ENCODE measurements around the gene ATF7. TPM values are rescaled to one million over a fixed set of nuclear protein-coding genes. Genes with fewer than 3 reads are reported as not detected.

The ATF7 gene
- total and polyA plus RNA-seq, 4 donors: 16.8 to 43.3 (median 31.7) TPM

GRCh38 chr12:53483979-53484377, 142.2 kb downstream of the ATF7 start:
- Histone ChIP-seq H3K27me3 (ENCODE audit: control insufficient read depth in 3 of 3, insufficient read depth in 3 of 3, low read length in 2 of 3) (no peaks in the 10 kb centered on the region), H3K4me1 (ENCODE audit: control insufficient read depth in 5 of 5, insufficient read depth in 5 of 5, low read length in 5 of 5) (peaks cover 0 to 6% (median under 1%) of the 10 kb centered on the region in 5 donors), H3K4me3 (no peak overlapping the region), H3K9ac (ENCODE audit: insufficient read depth in 1 of 2, low read length in 2 of 2) (no peak overlapping the region), H3K9me3 (ENCODE audit: control insufficient read depth in 4 of 4, insufficient read depth in 3 of 4, low read length in 3 of 4) (no peaks in the 10 kb centered on the region), H3K36me3 (ENCODE audit: control insufficient read depth in 4 of 4, insufficient read depth in 4 of 4, low read length in 4 of 4) (peaks cover 13 to 59% (median 51%) of the 10 kb centered on the region in 4 donors), H3K27ac (ENCODE audit: low read depth in 1 of 2, low read length in 1 of 2) (no peak overlapping the region)
- TF ChIP-seq, protein P1, sequence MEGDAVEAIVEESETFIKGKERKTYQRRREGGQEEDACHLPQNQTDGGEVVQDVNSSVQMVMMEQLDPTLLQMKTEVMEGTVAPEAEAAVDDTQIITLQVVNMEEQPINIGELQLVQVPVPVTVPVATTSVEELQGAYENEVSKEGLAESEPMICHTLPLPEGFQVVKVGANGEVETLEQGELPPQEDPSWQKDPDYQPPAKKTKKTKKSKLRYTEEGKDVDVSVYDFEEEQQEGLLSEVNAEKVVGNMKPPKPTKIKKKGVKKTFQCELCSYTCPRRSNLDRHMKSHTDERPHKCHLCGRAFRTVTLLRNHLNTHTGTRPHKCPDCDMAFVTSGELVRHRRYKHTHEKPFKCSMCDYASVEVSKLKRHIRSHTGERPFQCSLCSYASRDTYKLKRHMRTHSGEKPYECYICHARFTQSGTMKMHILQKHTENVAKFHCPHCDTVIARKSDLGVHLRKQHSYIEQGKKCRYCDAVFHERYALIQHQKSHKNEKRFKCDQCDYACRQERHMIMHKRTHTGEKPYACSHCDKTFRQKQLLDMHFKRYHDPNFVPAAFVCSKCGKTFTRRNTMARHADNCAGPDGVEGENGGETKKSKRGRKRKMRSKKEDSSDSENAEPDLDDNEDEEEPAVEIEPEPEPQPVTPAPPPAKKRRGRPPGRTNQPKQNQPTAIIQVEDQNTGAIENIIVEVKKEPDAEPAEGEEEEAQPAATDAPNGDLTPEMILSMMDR (IDR thresholded peaks at IDR 0.05; ENCODE audit: control extremely low read depth, extremely low read depth): no peak
- ATAC-seq (ENCODE audit: insufficient read depth, low FRiP score): no peak
- WGBS, 2 donors: 94% methylated on average over 4 of the region's 4 CpGs
- no peak for DNase-seq

DNA sequence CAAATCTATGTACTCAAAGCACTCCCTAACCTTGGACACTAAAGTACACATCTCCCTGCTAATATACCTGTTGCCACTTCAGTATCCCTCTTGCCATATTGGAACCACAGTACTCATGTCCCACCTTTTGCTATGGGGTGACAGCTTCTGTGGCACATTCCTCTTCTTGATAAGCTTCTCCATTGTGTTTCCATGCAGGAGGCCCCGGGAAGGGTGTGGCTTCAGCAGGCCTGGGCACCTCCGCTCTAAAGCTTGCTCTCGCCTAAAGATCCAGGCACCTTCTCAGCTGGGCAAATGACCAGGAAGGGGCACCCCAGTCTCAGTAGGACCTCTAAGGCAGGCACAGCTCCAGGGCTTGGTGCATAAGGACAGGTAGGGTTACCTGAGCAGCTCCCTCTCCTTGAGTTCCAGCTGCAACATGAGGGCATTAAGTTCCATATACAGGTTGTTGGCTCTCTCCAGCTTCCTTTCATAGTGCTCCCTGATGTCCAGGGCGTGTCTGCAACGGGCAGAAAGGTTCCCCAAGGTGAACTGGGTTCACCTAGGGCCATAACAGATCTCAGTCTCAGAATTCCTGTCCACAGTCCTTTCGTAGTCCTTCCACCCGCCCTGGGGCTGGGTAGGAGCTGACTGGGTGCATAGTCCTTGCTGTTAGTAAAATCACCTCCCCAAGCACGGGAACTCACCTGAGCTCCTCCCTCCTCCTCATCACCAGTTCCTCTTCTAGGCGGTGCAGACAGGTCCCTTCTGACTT, 142.8 kb downstream of the ATF7 start:
- 76 to 83% methylated on average over 9 of the region's 9 CpGs for WGBS, 2 donors
- H3K9me3 ChIP-seq (ENCODE audit: control insufficient read depth in 4 of 4, insufficient read depth in 3 of 4, low read length in 3 of 4): no peaks in the 10 kb centered on the region
- TF ChIP-seq, protein P1 (IDR thresholded peaks at IDR 0.05; ENCODE audit: control extremely low read depth, extremely low read depth): no peak
- peaks cover 15 to 65% (median 53%) of the 10 kb centered on the region in 4 donors for H3K36me3 ChIP-seq (ENCODE audit: control insufficient read depth in 4 of 4, insufficient read depth in 4 of 4, low read length in 4 of 4)
- DNase-seq (no peak), ATAC-seq (ENCODE audit: insufficient read depth, low FRiP score) (no peak)
- peaks cover 0 to 6% (median 0%) of the 10 kb centered on the region in 5 donors for H3K4me1 ChIP-seq (ENCODE audit: control insufficient read depth in 5 of 5, insufficient read depth in 5 of 5, low read length in 5 of 5)
- no peak overlapping the region for H3K27ac ChIP-seq (ENCODE audit: low read depth in 1 of 2, low read length in 1 of 2)
- H3K9ac ChIP-seq (ENCODE audit: insufficient read depth in 1 of 2, low read length in 2 of 2): no peak overlapping the region
- H3K27me3 ChIP-seq (ENCODE audit: control insufficient read depth in 3 of 3, insufficient read depth in 3 of 3, low read length in 2 of 3): no peaks in the 10 kb centered on the region
- no peak overlapping the region for H3K4me3 ChIP-seq

DNA sequence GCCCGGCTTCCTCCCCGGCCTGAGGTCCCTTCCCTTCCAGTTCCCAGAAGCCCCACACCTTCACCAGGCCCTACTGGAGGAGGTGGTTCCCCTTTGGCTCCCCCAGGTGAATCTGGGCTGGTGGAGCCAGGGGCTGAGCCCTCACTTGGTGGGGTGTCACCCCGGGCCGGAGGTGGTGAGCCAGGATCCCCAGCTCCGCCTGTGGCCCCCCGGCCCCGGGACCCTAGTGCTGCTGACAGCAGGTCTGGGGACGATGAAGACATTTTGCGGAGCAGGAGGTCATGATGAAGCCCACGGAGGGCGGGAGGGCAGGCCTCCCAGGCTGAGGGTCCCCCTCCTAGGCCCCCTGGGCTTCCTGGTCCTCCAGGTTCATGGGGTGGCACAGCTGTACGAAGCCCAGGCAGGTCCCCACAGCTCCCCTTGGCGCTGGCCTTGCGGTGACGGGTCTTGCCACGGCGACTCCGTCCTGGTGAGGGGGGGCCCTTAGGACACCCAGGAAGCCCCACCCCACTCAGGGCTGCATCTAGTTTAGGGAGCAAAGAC, 143.5 kb downstream of the ATF7 start:
- Histone ChIP-seq H3K36me3 (ENCODE audit: control insufficient read depth in 4 of 4, insufficient read depth in 4 of 4, low read length in 4 of 4) (peaks cover 21 to 69% (median 51%) of the 10 kb centered on the region in 4 donors), H3K9ac (ENCODE audit: insufficient read depth in 1 of 2, low read length in 2 of 2) (no peak overlapping the region), H3K9me3 (ENCODE audit: control insufficient read depth in 4 of 4, insufficient read depth in 3 of 4, low read length in 3 of 4) (no peaks in the 10 kb centered on the region), H3K27ac (ENCODE audit: low read depth in 1 of 2, low read length in 1 of 2) (no peak overlapping the region), H3K4me1 (ENCODE audit: control insufficient read depth in 5 of 5, insufficient read depth in 5 of 5, low read length in 5 of 5) (peaks cover 0 to 6% (median 0%) of the 10 kb centered on the region in 5 donors), H3K27me3 (ENCODE audit: control insufficient read depth in 3 of 3, insufficient read depth in 3 of 3, low read length in 2 of 3) (no peaks in the 10 kb centered on the region), H3K4me3 (no peak overlapping the region)
- DNase-seq (no peak), ATAC-seq (ENCODE audit: insufficient read depth, low FRiP score) (no peak)
- WGBS, 2 donors: 87 to 88% methylated on average over 18 of the region's 18 CpGs
- TF ChIP-seq, protein P1 (IDR thresholded peaks at IDR 0.05; ENCODE audit: control extremely low read depth, extremely low read depth): no peak
